ENCODE results near the gene FAM184A.

FAM184A gene

GRCh38 chr6:118913161-118913560 is 165.3 kb downstream of the FAM184A start:
- no peak for DNase-seq (ENCODE audit: low spot score)

GRCh38 chr6:118912646-118913045 is 165.8 kb downstream of the FAM184A start:
- DNase-seq (ENCODE audit: low spot score), result no peak

Data from HuH-7 (cell line).